Epithelial cell of esophagus (primary cell): ENCODE results near the gene GALNS.

Experiments
- DNase-seq: peaks from one replicate; pipeline ENCODE4 v3.0.0; 2010; ENCODE audit warnings: low read depth
- H3K4me3 ChIP-seq: 2 replicates; pipeline ENCODE4 v1.5.1; 2011; ENCODE audit warnings: mild to moderate bottlenecking, low read length, control low read depth
- CTCF ChIP-seq: IDR thresholded peaks from 2 replicates; pipeline ENCODE4 v1.5.1; 2011; ENCODE audit warnings: low read depth, mild to moderate bottlenecking, low read length, control low read depth, inconsistent platforms; ENCODE audit not compliant: insufficient read depth; ENCODE audit errors: missing control alignments

Gene GALNS

DNA sequence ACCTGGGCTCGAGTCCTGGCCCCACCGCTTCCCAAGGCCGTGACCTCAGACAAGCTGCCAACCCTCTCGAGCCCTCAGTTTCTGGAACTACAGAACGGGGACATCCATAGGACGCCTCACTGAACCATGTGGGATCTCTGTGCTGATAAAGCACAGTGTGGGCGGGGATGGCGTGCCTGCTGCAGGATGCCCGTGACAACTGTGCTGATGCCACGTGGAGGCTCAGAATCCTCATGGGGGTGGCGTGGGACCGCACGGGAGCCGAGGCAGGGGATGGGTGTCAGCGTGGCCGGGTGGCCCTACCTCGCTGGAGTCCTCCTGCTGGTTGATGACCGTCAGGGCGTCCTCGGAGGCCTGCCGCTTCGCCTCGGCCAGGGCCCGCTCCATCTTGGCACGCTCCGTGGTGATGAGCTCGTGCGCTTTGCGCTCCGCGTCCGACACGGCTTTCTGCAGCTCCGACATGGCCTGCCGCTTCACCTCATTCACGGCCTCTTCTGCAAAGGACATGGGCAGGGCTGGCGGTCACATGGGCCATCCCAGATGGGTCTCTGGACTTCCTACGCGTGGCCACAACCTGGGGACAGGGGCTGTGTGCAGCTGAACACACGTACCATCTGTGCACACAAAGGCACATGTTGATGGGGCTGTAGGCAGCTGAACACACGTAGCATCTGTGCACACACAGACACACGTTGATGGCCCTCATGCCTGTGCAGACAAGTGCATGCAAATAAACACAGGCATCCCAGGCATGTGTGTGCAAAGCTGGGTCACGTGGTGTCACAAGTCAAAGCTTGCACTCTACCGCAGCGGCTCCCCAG lies 22.4 kb upstream of the GALNS start:
- no peak for TF ChIP-seq CTCF
- no peak overlapping the region for H3K4me3 ChIP-seq
- peak; percentile 81 for DNase-seq

GRCh38 chr16:88878356-88878755 lies 21.6 kb upstream of the GALNS start:
- DNase-seq = no peak
- TF ChIP-seq CTCF = no peak
- H3K4me3 ChIP-seq = no peak overlapping the region

- TF ChIP-seq CTCF = no peak
- H3K4me3 ChIP-seq = no peak overlapping the region
- no peak for DNase-seq
Observed at GRCh38 chr16:88877564-88878289, 21.0 kb upstream of the GALNS start.

- H3K4me3 ChIP-seq = no peak overlapping the region
- DNase-seq = no peak
- TF ChIP-seq CTCF = no peak
Observed at GRCh38 chr16:88876942-88877526, 20.3 kb upstream of the GALNS start.

DNA sequence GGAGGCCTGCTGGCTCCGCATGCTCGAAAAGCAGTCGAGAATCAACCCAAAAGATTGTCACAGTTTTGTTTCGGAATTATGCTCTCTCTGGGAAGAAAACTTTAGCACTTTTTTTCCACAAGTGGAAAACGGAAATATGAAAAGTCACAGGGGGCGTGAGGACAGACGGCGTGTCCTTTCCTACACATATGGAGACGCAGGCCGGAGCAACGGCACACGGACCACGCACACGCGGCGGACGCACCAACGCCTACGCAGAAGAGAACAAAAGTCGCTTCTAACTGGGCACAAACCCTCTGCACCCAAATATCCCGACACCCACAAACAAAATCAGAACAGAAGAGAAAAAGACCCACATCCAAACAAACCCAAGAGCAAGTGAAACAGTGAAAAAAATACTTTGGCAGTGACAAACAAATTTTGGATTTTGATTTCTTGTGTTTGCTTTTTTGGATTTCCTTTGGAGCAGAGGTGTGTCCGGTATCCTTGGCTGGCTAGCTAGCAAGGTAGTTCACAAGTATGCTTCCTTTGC lies 19.0 kb upstream of the GALNS start:
- TF ChIP-seq CTCF = no peak
- no peak for DNase-seq
- no peak overlapping the region for H3K4me3 ChIP-seq

GRCh38 chr16:88874938-88875599 lies 18.3 kb upstream of the GALNS start:
- H3K4me3 ChIP-seq = no peak overlapping the region
- no peak for DNase-seq
- TF ChIP-seq CTCF = no peak
